ENCODE measurements around the gene MRPS25.

MRPS25 gene

DNA sequence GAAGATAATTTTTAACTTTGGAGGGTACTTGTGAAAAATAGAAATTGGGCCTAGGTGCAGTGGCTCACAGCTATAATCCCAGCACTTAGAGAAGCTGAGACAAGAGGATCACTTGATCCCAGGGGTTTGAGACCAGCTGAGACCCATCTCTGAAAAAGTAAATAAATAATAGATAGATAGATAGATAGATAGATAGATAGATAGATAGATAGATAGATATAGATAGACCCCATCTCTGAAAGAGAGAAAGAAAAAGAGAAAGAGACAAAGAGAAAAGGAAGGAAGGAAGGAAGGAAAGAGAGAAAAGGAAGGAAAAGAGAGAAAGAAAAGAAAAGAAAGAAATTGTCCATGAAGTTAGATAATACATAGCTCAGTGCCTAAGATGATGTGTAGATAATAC lies 35.5 kb downstream of the MRPS25 start:
- no peak overlapping the region for H3K27ac ChIP-seq (ENCODE audit: low read length)
- H3K4me2 ChIP-seq (ENCODE audit: low read length) = no peak overlapping the region
- H3K4me3 ChIP-seq (ENCODE audit: low read length) = no peak overlapping the region
- H2AFZ ChIP-seq (ENCODE audit: low read depth, low read length) = no peak overlapping the region
- H4K20me1 ChIP-seq (ENCODE audit: insufficient read depth, low read length) = no peaks in the 10 kb centered on the region
- no peaks in the 10 kb centered on the region for H3K79me2 ChIP-seq (ENCODE audit: low read length)
- H3K4me1 ChIP-seq (ENCODE audit: low read length) = no peaks in the 10 kb centered on the region
- H3K27me3 ChIP-seq (ENCODE audit: low read depth, low read length) = no peaks in the 10 kb centered on the region
- TF ChIP-seq, protein P1, sequence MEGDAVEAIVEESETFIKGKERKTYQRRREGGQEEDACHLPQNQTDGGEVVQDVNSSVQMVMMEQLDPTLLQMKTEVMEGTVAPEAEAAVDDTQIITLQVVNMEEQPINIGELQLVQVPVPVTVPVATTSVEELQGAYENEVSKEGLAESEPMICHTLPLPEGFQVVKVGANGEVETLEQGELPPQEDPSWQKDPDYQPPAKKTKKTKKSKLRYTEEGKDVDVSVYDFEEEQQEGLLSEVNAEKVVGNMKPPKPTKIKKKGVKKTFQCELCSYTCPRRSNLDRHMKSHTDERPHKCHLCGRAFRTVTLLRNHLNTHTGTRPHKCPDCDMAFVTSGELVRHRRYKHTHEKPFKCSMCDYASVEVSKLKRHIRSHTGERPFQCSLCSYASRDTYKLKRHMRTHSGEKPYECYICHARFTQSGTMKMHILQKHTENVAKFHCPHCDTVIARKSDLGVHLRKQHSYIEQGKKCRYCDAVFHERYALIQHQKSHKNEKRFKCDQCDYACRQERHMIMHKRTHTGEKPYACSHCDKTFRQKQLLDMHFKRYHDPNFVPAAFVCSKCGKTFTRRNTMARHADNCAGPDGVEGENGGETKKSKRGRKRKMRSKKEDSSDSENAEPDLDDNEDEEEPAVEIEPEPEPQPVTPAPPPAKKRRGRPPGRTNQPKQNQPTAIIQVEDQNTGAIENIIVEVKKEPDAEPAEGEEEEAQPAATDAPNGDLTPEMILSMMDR (IDR thresholded peaks at IDR 0.05; ENCODE audit: low read depth, low read length) = no peak
- TF ChIP-seq EZH2phosphoT487 (IDR thresholded peaks at IDR 0.05; ENCODE audit: low read depth) = no peak
- H3K36me3 ChIP-seq (replicated peaks; ENCODE audit: low read depth, low read length) = peaks cover 41% of the 10 kb centered on the region
- no peak overlapping the region for H3K9ac ChIP-seq (ENCODE audit: low read length)
- H3K9me3 ChIP-seq (ENCODE audit: insufficient read depth, low read length) = no peaks in the 10 kb centered on the region

DNA sequence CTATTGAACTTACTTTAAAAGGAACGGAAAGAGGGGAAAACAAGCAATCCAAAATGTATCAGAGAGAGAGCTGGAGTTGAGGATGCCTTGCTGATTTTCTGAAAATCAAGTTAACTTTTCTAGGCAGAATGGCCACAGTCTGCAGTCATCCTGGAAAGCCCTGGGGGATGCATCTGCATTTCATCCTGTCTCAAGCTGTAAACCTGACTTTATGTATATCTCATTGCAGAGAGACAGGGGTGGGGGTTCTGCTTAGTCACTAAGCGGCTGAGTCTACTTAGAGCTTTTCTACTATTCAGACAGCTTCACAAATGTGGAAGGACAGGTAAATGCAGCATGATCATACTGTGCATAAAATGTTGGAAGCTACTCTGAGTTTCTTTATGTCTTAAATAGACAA lies 41.4 kb downstream of the MRPS25 start:
- peaks cover 27% of the 10 kb centered on the region for H3K36me3 ChIP-seq (replicated peaks; ENCODE audit: low read depth, low read length)
- H3K79me2 ChIP-seq (ENCODE audit: low read length) = no peaks in the 10 kb centered on the region
- no peaks in the 10 kb centered on the region for H3K9me3 ChIP-seq (ENCODE audit: insufficient read depth, low read length)
- no peaks in the 10 kb centered on the region for H3K4me1 ChIP-seq (ENCODE audit: low read length)
- TF ChIP-seq EZH2phosphoT487 (IDR thresholded peaks at IDR 0.05; ENCODE audit: low read depth) = no peak
- TF ChIP-seq, protein P1 (IDR thresholded peaks at IDR 0.05; ENCODE audit: low read depth, low read length) = no peak
- no peak overlapping the region for H3K27ac ChIP-seq (ENCODE audit: low read length)
- no peaks in the 10 kb centered on the region for H3K27me3 ChIP-seq (ENCODE audit: low read depth, low read length)
- H2AFZ ChIP-seq (ENCODE audit: low read depth, low read length) = no peak overlapping the region
- H4K20me1 ChIP-seq (ENCODE audit: insufficient read depth, low read length) = no peaks in the 10 kb centered on the region
- H3K9ac ChIP-seq (ENCODE audit: low read length) = no peak overlapping the region
- no peak overlapping the region for H3K4me2 ChIP-seq (ENCODE audit: low read length)
- H3K4me3 ChIP-seq (ENCODE audit: low read length) = no peak overlapping the region

DNA sequence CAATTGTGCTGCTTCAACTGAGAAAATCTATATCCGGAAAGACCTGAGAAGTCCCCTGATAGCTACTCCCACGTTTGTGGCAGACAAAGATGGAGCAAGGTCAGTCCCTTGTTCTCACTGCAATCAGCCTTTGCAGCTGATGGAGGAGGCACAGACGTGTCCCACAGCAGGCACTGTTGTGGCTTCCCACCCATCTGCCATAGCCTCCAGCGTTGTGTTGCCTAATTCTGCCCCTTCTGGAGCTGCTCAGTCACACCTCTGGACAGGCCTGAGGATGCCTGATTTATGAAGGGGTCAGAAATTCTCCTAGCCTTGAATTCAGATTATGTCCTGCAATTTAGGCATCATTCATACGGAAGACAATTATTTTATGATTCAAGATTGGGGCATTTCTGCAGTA lies 41.9 kb downstream of the MRPS25 start:
- H3K4me3 ChIP-seq (ENCODE audit: low read length) = no peak overlapping the region
- H3K9me3 ChIP-seq (ENCODE audit: insufficient read depth, low read length) = no peaks in the 10 kb centered on the region
- no peak overlapping the region for H2AFZ ChIP-seq (ENCODE audit: low read depth, low read length)
- H4K20me1 ChIP-seq (ENCODE audit: insufficient read depth, low read length) = no peaks in the 10 kb centered on the region
- no peak overlapping the region for H3K4me2 ChIP-seq (ENCODE audit: low read length)
- H3K79me2 ChIP-seq (ENCODE audit: low read length) = no peaks in the 10 kb centered on the region
- no peaks in the 10 kb centered on the region for H3K4me1 ChIP-seq (ENCODE audit: low read length)
- no peak overlapping the region for H3K9ac ChIP-seq (ENCODE audit: low read length)
- no peak for TF ChIP-seq EZH2phosphoT487 (IDR thresholded peaks at IDR 0.05; ENCODE audit: low read depth)
- TF ChIP-seq, protein P1 (IDR thresholded peaks at IDR 0.05; ENCODE audit: low read depth, low read length) = no peak
- no peaks in the 10 kb centered on the region for H3K27me3 ChIP-seq (ENCODE audit: low read depth, low read length)
- no peak overlapping the region for H3K27ac ChIP-seq (ENCODE audit: low read length)
- peaks cover 28% of the 10 kb centered on the region for H3K36me3 ChIP-seq (replicated peaks; ENCODE audit: low read depth, low read length)

DNA sequence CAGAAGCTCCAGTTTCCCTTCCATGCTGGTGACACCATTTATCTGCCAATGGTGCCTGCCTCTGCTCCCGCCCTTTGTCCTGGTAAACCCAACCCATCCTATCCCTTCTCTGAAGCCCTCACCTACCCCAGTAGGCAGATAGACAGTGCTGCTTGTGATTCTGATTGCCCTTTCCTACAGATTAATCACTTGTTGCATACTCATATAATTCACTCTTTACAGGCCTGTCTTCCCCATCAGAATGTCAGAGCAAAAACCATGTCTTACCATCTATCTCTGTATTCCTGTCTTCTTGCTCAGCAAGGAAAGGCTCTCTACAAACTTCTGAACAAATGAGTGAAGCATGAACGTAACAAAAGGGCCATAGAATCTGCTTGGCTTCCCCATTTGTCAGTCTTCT lies 47.9 kb downstream of the MRPS25 start:
- H3K27me3 ChIP-seq (ENCODE audit: low read depth, low read length) = no peaks in the 10 kb centered on the region
- H3K4me2 ChIP-seq (ENCODE audit: low read length) = no peak overlapping the region
- H3K9ac ChIP-seq (ENCODE audit: low read length) = no peak overlapping the region
- no peak for TF ChIP-seq EZH2phosphoT487 (IDR thresholded peaks at IDR 0.05; ENCODE audit: low read depth)
- TF ChIP-seq, protein P1 (IDR thresholded peaks at IDR 0.05; ENCODE audit: low read depth, low read length) = no peak
- H3K4me1 ChIP-seq (ENCODE audit: low read length) = no peaks in the 10 kb centered on the region
- H3K4me3 ChIP-seq (ENCODE audit: low read length) = no peak overlapping the region
- no peak overlapping the region for H3K27ac ChIP-seq (ENCODE audit: low read length)
- no peaks in the 10 kb centered on the region for H4K20me1 ChIP-seq (ENCODE audit: insufficient read depth, low read length)
- peaks cover 61% of the 10 kb centered on the region for H3K36me3 ChIP-seq (replicated peaks; ENCODE audit: low read depth, low read length)
- no peaks in the 10 kb centered on the region for H3K9me3 ChIP-seq (ENCODE audit: insufficient read depth, low read length)
- H2AFZ ChIP-seq (ENCODE audit: low read depth, low read length) = no peak overlapping the region
- no peaks in the 10 kb centered on the region for H3K79me2 ChIP-seq (ENCODE audit: low read length)

Data from OCI-LY3 (cell line).